ENCODE data around the gene N4BP3.

Gene N4BP3

GRCh38 chr5:178137991-178138390 lies 24.7 kb downstream of the N4BP3 start:
- Histone ChIP-seq H3K9me3 (ENCODE audit: insufficient read depth, low read length, severe bottlenecking) (no peaks in the 10 kb centered on the region), H3K27ac (ENCODE audit: low read length) (no peak overlapping the region), H3K36me3 (ENCODE audit: insufficient read depth, low read length) (peaks cover 64% of the 10 kb centered on the region), H3K4me1 (ENCODE audit: insufficient read depth, low read length) (no peaks in the 10 kb centered on the region), H3K4me3 (ENCODE audit: low read depth in 1 of 2, low read length in 2 of 2) (no peak overlapping the region), H4K20me1 (ENCODE audit: insufficient read depth, low read length) (peaks cover 11% of the 10 kb centered on the region; the same call in 1 of the 2 replicates), H3K79me2 (ENCODE audit: insufficient read depth, low read length) (peaks cover 15% of the 10 kb centered on the region; the same call in 1 of the 2 replicates), H2AFZ (ENCODE audit: low read depth, low read length) (no peak overlapping the region), H3K4me2 (ENCODE audit: insufficient read depth, low read length) (no peak overlapping the region), H3K9ac (ENCODE audit: low read depth, low read length) (no peak overlapping the region), H3K27me3 (ENCODE audit: insufficient read depth, low read length, poor library complexity) (no peaks in the 10 kb centered on the region)
- TF ChIP-seq EZH2 (IDR thresholded peaks at IDR 0.05; ENCODE audit: borderline replicate concordance, low read depth, low read length, severe bottlenecking) = no peak
- TF ChIP-seq, protein P1, sequence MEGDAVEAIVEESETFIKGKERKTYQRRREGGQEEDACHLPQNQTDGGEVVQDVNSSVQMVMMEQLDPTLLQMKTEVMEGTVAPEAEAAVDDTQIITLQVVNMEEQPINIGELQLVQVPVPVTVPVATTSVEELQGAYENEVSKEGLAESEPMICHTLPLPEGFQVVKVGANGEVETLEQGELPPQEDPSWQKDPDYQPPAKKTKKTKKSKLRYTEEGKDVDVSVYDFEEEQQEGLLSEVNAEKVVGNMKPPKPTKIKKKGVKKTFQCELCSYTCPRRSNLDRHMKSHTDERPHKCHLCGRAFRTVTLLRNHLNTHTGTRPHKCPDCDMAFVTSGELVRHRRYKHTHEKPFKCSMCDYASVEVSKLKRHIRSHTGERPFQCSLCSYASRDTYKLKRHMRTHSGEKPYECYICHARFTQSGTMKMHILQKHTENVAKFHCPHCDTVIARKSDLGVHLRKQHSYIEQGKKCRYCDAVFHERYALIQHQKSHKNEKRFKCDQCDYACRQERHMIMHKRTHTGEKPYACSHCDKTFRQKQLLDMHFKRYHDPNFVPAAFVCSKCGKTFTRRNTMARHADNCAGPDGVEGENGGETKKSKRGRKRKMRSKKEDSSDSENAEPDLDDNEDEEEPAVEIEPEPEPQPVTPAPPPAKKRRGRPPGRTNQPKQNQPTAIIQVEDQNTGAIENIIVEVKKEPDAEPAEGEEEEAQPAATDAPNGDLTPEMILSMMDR (IDR thresholded peaks at IDR 0.05; ENCODE audit: borderline replicate concordance, extremely low read depth, low read length, poor library complexity, severe bottlenecking) = no peak
- DNase-seq (no peak), ATAC-seq (ENCODE audit: insufficient read depth, low read depth) (no peak)

GRCh38 chr5:178141550-178141949 lies 28.2 kb downstream of the N4BP3 start:
- H3K9ac ChIP-seq (ENCODE audit: low read depth, low read length) = no peak overlapping the region
- H3K27ac ChIP-seq (ENCODE audit: low read length) = no peak overlapping the region
- no peak overlapping the region for H3K4me2 ChIP-seq (ENCODE audit: insufficient read depth, low read length)
- no peaks in the 10 kb centered on the region for H3K4me1 ChIP-seq (ENCODE audit: insufficient read depth, low read length)
- no peaks in the 10 kb centered on the region for H3K9me3 ChIP-seq (ENCODE audit: insufficient read depth, low read length, severe bottlenecking)
- no peak overlapping the region for H2AFZ ChIP-seq (ENCODE audit: low read depth, low read length)
- peaks cover 18% of the 10 kb centered on the region for H4K20me1 ChIP-seq (ENCODE audit: insufficient read depth, low read length)
- TF ChIP-seq, protein P1 (IDR thresholded peaks at IDR 0.05; ENCODE audit: borderline replicate concordance, extremely low read depth, low read length, poor library complexity, severe bottlenecking) = no peak
- no peak for TF ChIP-seq EZH2 (IDR thresholded peaks at IDR 0.05; ENCODE audit: borderline replicate concordance, low read depth, low read length, severe bottlenecking)
- DNase-seq (no peak), ATAC-seq (ENCODE audit: insufficient read depth, low read depth) (no peak)
- no peak overlapping the region for H3K4me3 ChIP-seq (ENCODE audit: low read depth in 1 of 2, low read length in 2 of 2)
- peaks cover 73% of the 10 kb centered on the region for H3K36me3 ChIP-seq (ENCODE audit: insufficient read depth, low read length)
- H3K27me3 ChIP-seq (ENCODE audit: insufficient read depth, low read length, poor library complexity) = no peaks in the 10 kb centered on the region
- H3K79me2 ChIP-seq (ENCODE audit: insufficient read depth, low read length) = no peaks in the 10 kb centered on the region; the same call in 1 of the 2 replicates

- Histone ChIP-seq H3K4me2 (ENCODE audit: insufficient read depth, low read length) (no peak overlapping the region), H3K4me3 (ENCODE audit: low read depth in 1 of 2, low read length in 2 of 2) (no peak overlapping the region), H3K9me3 (ENCODE audit: insufficient read depth, low read length, severe bottlenecking) (no peaks in the 10 kb centered on the region), H3K36me3 (ENCODE audit: insufficient read depth, low read length) (peaks cover 77% of the 10 kb centered on the region), H4K20me1 (ENCODE audit: insufficient read depth, low read length) (peaks cover 29% of the 10 kb centered on the region), H3K27me3 (ENCODE audit: insufficient read depth, low read length, poor library complexity) (no peaks in the 10 kb centered on the region), H3K27ac (ENCODE audit: low read length) (no peak overlapping the region), H2AFZ (ENCODE audit: low read depth, low read length) (no peak overlapping the region), H3K79me2 (ENCODE audit: insufficient read depth, low read length) (no peaks in the 10 kb centered on the region), H3K9ac (ENCODE audit: low read depth, low read length) (no peak overlapping the region), H3K4me1 (ENCODE audit: insufficient read depth, low read length) (no peaks in the 10 kb centered on the region)
- TF ChIP-seq EZH2 (IDR thresholded peaks at IDR 0.05; ENCODE audit: borderline replicate concordance, low read depth, low read length, severe bottlenecking) = no peak
- TF ChIP-seq, protein P1 (IDR thresholded peaks at IDR 0.05; ENCODE audit: borderline replicate concordance, extremely low read depth, low read length, poor library complexity, severe bottlenecking) = no peak
- ATAC-seq (ENCODE audit: insufficient read depth, low read depth) (no peak), DNase-seq (no peak)
Observed at GRCh38 chr5:178142642-178143041, 29.3 kb downstream of the N4BP3 start.

DNA sequence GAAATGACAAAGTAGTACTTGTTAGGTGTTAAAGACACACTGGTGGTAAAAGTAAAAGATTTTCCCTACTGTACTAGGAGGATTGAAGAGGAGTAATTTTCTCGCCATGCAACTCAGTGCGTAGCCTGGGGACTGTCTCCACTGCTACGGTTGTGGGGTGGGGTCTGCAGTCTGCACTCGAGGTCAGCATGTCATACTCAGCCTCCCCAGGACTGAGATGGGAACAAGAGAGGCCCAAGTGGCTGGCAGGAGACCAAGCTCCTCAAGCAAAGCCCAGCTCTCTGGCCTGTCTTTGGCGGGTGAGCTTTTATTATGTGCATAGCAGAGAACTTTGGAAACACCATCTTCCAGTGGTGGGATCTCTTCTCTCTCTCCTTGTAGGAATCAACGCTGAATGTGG lies 29.9 kb downstream of the N4BP3 start:
- no peak for TF ChIP-seq EZH2 (IDR thresholded peaks at IDR 0.05; ENCODE audit: borderline replicate concordance, low read depth, low read length, severe bottlenecking)
- TF ChIP-seq, protein P1 (IDR thresholded peaks at IDR 0.05; ENCODE audit: borderline replicate concordance, extremely low read depth, low read length, poor library complexity, severe bottlenecking) = no peak

More for the DNA sequence above, 29.9 kb downstream of the N4BP3 start:
- DNase-seq (no peak), ATAC-seq (ENCODE audit: insufficient read depth, low read depth) (no peak)
- H3K4me3 ChIP-seq (ENCODE audit: low read depth in 1 of 2, low read length in 2 of 2) = no peak overlapping the region
- no peak overlapping the region for H3K4me2 ChIP-seq (ENCODE audit: insufficient read depth, low read length)
- H2AFZ ChIP-seq (ENCODE audit: low read depth, low read length) = no peak overlapping the region
- no peak overlapping the region for H3K9ac ChIP-seq (ENCODE audit: low read depth, low read length)
- H3K36me3 ChIP-seq (ENCODE audit: insufficient read depth, low read length) = peaks cover 77% of the 10 kb centered on the region
- H3K27me3 ChIP-seq (ENCODE audit: insufficient read depth, low read length, poor library complexity) = no peaks in the 10 kb centered on the region
- no peak overlapping the region for H3K27ac ChIP-seq (ENCODE audit: low read length)
- H3K4me1 ChIP-seq (ENCODE audit: insufficient read depth, low read length) = no peaks in the 10 kb centered on the region
- H4K20me1 ChIP-seq (ENCODE audit: insufficient read depth, low read length) = peaks cover 35% of the 10 kb centered on the region
- H3K9me3 ChIP-seq (ENCODE audit: insufficient read depth, low read length, severe bottlenecking) = no peaks in the 10 kb centered on the region
- H3K79me2 ChIP-seq (ENCODE audit: insufficient read depth, low read length) = no peaks in the 10 kb centered on the region

Data from DND-41 (cell line).